Tibial nerve (tissue), 4 donors: Measurements from ENCODE around the gene CD8A. TPM values are rescaled to one million over a fixed set of nuclear protein-coding genes. Genes with fewer than 3 reads are reported as not detected.

ENCODE experiments used
- DNase-seq, 2 donors: peaks; one replicate each; pipeline ENCODE4 v3.0.0-alpha.2; 2019; ENCODE audit warnings: low spot score in 2 of 2
- H3K27ac ChIP-seq, 4 donors: fragments of 200-600 bp; sonication (generic) in 3 of 4; one replicate each; pipeline ENCODE4 v1.5.1; 2017 to 2019; ENCODE audit warnings: mild to moderate bottlenecking in 1 of 4
- H3K27me3 ChIP-seq, 2 donors: fragments of 200-600 bp; sonication (generic) in 1 of 2; one replicate each; pipeline versions ENCODE4 v1.5.1 to v1.6.0; 2017 to 2019
- H3K36me3 ChIP-seq, 3 donors: fragments of 200-600 bp; sonication (generic); one replicate each; pipeline ENCODE4 v1.5.1; 2018 to 2019
- H3K4me1 ChIP-seq, 4 donors: fragments of 200-600 bp; sonication (generic) in 3 of 4; one replicate each; pipeline ENCODE4 v1.5.1; 2017 to 2019
- H3K4me3 ChIP-seq, 4 donors: fragments of 200-600 bp; sonication (generic) in 3 of 4; one replicate each; pipeline ENCODE4 v1.5.1; 2017 to 2019; ENCODE audit warnings: mild to moderate bottlenecking in 1 of 4, moderate library complexity in 1 of 4
- H3K9me3 ChIP-seq, 4 donors: fragments of 200-600 bp; sonication (generic) in 3 of 4; one replicate each; pipeline ENCODE4 v1.5.1; 2017 to 2019
- EP300 ChIP-seq, 2 donors: sonication (generic); formaldehyde crosslinking; IDR thresholded peaks; one replicate each; pipeline ENCODE4 v1.6.1; 2017; ENCODE audit warnings: antibody characterized with exemption in 2 of 2, mild to moderate bottlenecking in 1 of 2
- POLR2A ChIP-seq, 2 donors: fragments of 450-650 bp; IDR thresholded peaks; one replicate each; pipeline ENCODE4 v1.6.1; 2017; ENCODE audit warnings: antibody characterized with exemption in 2 of 2, mild to moderate bottlenecking in 2 of 2, moderate library complexity in 2 of 2
- WGBS, 2 donors: methylation state at CpG; one replicate each; pipeline ENCODE4 v1.1.5; 2018; 5-methylcytosine and 5-hydroxymethylcytosine counted together
- total RNA-seq, 4 donors: library from RNA; depleted of rRNA; stranded (reverse); fragments of >200 nt; gene quantifications; one replicate each; pipeline ENCODE4 v1.1.0, GENCODE V29; 2016
- TF ChIP-seq, protein P1 (sequence below), 5 experiments: fragments of 200-600 bp in 3 of 5; fragments of 450-650 bp in 2 of 5; sonication (generic) in 3 of 5; IDR thresholded peaks; one replicate each; pipeline ENCODE4 v1.5.1; 2016 to 2019; ENCODE audit warnings: antibody characterized with exemption in 5 of 5, mild to moderate bottlenecking in 3 of 5, moderate library complexity in 2 of 5

CD8A gene
- total RNA-seq, 4 donors from 2014 or later = 0.63 to 1.8 (median 1.1) TPM; not detected in 1

DNA sequence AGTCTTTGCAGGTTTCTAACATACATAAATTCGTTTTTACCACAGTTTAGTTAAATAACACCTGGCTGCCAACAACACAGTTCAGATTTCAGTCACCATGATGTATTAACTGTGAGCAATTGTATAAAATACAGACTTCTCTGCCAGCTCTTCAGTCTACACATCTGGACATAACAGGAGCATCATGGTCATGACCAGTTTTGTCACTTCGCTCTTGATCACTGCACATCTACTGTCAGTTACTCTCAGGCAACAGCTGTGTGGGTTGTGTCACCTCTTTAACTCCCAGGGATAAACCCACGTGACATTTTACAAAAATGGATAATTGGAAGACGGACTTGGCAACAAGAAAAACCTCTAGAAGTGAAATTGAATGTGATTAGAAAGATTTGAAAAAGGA is 30.3 kb downstream of the CD8A start:
- no peaks in the 10 kb centered on the region for H3K9me3 ChIP-seq
- no peak overlapping the region for H3K4me3 ChIP-seq
- 93 to 94% methylated on average over 4 of the region's 4 CpGs for WGBS, 2 donors
- no peaks in the 10 kb centered on the region for H3K27me3 ChIP-seq
- peaks cover 0 to 41% (median 3%) of the 10 kb centered on the region in 4 donors for H3K4me1 ChIP-seq
- TF ChIP-seq, protein P1, sequence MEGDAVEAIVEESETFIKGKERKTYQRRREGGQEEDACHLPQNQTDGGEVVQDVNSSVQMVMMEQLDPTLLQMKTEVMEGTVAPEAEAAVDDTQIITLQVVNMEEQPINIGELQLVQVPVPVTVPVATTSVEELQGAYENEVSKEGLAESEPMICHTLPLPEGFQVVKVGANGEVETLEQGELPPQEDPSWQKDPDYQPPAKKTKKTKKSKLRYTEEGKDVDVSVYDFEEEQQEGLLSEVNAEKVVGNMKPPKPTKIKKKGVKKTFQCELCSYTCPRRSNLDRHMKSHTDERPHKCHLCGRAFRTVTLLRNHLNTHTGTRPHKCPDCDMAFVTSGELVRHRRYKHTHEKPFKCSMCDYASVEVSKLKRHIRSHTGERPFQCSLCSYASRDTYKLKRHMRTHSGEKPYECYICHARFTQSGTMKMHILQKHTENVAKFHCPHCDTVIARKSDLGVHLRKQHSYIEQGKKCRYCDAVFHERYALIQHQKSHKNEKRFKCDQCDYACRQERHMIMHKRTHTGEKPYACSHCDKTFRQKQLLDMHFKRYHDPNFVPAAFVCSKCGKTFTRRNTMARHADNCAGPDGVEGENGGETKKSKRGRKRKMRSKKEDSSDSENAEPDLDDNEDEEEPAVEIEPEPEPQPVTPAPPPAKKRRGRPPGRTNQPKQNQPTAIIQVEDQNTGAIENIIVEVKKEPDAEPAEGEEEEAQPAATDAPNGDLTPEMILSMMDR (IDR thresholded peaks at IDR 0.05) = no peak
- no peak for TF ChIP-seq POLR2A (IDR thresholded peaks at IDR 0.05)
- TF ChIP-seq EP300 (IDR thresholded peaks at IDR 0.05) = no peak
- H3K36me3 ChIP-seq = peaks cover 0 to 21% (median 0%) of the 10 kb centered on the region in 3 donors
- H3K27ac ChIP-seq = no peak overlapping the region
- DNase-seq = no peak

DNA sequence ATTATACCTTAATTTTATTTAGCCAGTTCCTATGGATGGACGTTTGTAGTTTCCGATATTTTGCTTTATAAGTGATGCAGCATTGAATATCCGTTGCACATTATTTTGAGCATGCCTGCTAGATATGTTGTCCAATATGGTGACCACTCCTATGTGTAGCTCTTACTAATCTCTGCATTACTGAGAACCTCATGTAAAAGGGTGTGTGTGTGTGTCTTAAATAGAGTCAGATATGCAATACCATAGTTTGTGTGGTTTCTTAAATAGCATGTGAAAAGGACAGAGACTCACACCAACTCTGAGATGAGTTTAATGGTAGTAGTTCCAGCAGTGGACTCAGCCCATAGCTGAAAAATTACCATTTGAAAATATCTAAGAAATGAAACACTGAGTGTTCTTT is 32.3 kb downstream of the CD8A start:
- H3K36me3 ChIP-seq = peaks cover 0 to 21% (median 0%) of the 10 kb centered on the region in 3 donors
- TF ChIP-seq EP300 (IDR thresholded peaks at IDR 0.05) (no peak), POLR2A (IDR thresholded peaks at IDR 0.05) (no peak)
- TF ChIP-seq, protein P1 (IDR thresholded peaks at IDR 0.05) = no peak

DNA sequence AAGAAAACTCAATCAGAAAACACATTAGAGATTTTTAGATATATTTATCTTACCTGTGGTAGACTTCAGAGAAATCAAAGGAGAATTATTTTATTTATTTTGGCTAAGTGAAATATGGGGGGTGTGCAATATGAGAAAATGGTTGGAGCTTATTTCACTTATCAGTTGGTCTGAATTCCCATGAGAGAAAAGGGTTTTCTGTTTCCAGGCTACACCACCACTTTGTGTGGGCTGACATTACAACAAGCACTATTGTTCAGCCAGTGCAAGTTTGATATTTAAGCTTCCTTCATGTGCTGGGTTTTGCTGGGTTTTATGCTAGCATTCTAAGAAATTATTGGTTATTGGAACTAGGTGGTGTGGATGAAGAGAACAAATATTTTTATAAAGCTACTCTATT is 37.1 kb downstream of the CD8A start:
- Histone ChIP-seq H3K4me1 (peaks cover 0 to 44% (median 8%) of the 10 kb centered on the region in 4 donors), H3K9me3 (peaks cover 0 to 19% (median 3%) of the 10 kb centered on the region in 4 donors), H3K27me3 (no peaks in the 10 kb centered on the region), H3K4me3 (no peak overlapping the region), H3K27ac (peak overlapping the region in 3 of 4 donors; percentile 5 to 73 (median 73)), H3K36me3 (peaks cover 0 to 44% (median 0%) of the 10 kb centered on the region in 3 donors)
- TF ChIP-seq POLR2A (IDR thresholded peaks at IDR 0.05) = no peak
- TF ChIP-seq EP300 (IDR thresholded peaks at IDR 0.05) = peak in 1 of 2 donors; percentile 37
- no peak for DNase-seq

More for the DNA sequence above, 32.3 kb downstream of the CD8A start:
- Histone ChIP-seq H3K9me3 (no peaks in the 10 kb centered on the region), H3K27ac (no peak overlapping the region), H3K27me3 (no peaks in the 10 kb centered on the region), H3K4me1 (peaks cover 0 to 42% (median 10%) of the 10 kb centered on the region in 4 donors), H3K4me3 (no peak overlapping the region)
- no peak for DNase-seq
- 93 to 95% methylated on average over 3 of the region's 3 CpGs for WGBS, 2 donors

DNA sequence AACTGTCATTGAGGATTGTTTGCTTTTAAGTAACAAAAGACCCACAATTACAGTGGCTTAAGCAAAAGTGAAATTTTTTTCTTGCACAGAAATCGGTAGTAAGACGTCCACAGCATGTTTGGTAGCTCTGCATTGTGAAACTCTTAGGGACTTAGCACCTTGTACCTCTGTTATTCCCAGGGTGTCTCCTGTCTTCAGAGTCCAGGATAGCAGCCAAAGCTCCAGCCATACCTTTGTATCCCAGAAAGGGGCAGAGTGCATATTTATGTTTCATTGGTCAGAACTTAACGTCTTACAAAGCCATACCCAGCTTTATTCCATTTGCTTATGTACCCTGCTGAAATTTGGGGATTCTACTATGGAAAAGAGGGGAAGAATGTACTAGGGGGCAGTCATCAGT is 37.8 kb downstream of the CD8A start:
- WGBS, 2 donors = 66 to 78% methylated on average over 3 of the region's 3 CpGs
- H3K36me3 ChIP-seq = peaks cover 0 to 44% (median 0%) of the 10 kb centered on the region in 3 donors
- H3K4me1 ChIP-seq = peaks cover 0 to 42% (median 10%) of the 10 kb centered on the region in 4 donors
- no peaks in the 10 kb centered on the region for H3K27me3 ChIP-seq
- no peak overlapping the region for H3K4me3 ChIP-seq
- H3K9me3 ChIP-seq = peaks cover 0 to 19% (median 3%) of the 10 kb centered on the region in 4 donors
- no peak for DNase-seq
- TF ChIP-seq EP300 (IDR thresholded peaks at IDR 0.05) = no peak
- H3K27ac ChIP-seq = peak overlapping the region in 3 of 4 donors; percentile 5 to 73 (median 73)

DNA sequence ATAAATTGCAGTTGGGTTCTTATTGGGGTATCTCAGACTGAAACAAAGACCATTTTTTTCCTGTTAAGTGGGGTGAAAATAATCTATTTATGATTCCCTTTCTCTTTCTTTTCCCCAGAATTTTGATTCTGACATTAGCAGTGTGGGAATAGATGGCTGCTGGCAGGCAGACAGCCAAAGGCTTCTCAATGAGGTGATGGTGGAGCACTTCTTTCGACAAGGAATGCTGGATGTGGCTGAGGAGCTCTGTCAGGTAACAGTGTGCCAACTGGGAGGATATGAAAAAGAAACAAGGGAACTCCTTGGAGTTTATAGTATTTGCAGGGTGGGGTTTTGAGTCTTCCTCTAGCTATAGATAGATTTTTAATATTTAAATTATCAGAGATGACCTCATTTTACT is 38.9 kb downstream of the CD8A start:
- H3K4me3 ChIP-seq = no peak overlapping the region
- H3K9me3 ChIP-seq = peaks cover 0 to 19% (median 3%) of the 10 kb centered on the region in 4 donors
- TF ChIP-seq, protein P1 (IDR thresholded peaks at IDR 0.05) = no peak
- TF ChIP-seq POLR2A (IDR thresholded peaks at IDR 0.05) (no peak), EP300 (IDR thresholded peaks at IDR 0.05) (no peak)
- peaks cover 0 to 50% (median 11%) of the 10 kb centered on the region in 4 donors for H3K4me1 ChIP-seq
- H3K36me3 ChIP-seq = peaks cover 0 to 44% (median 0%) of the 10 kb centered on the region in 3 donors
- H3K27me3 ChIP-seq = no peaks in the 10 kb centered on the region
- no peak for DNase-seq
- H3K27ac ChIP-seq = peak overlapping the region in 1 of 4 donors; percentile 40
- WGBS, 2 donors = 56 to 57% methylated on average over 1 of the region's 1 CpG

DNA sequence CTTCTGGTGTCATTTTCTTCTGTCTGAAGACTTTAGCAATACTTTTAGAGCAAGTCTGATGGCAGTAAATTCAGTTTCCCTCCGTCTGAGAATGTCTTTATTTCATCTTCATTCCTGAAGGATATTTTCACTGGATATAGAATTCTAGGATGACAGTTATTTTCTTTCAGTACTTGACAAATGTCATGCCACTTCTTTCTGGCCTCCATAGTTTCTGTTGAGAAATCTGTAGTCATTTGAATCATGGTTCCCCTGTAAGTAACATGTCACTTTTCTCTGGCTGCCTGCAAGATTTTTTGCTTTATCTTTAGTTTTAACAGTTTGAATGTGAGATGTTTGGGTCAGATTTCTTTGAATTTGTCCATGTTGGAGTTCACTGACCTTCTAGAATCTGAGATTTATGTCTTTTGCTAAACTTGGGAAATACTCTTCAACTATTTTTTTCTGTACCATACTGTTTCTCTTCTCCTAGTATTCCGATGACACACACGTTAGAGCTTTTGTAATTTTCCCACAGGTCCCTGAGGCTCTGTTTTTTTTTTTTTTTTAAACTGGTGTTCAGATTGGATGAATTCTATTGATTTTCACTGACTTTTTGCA is 40.4 kb downstream of the CD8A start:
- 91 to 92% methylated on average over 3 of the region's 3 CpGs for WGBS, 2 donors
- no peak for DNase-seq
- TF ChIP-seq, protein P1 (IDR thresholded peaks at IDR 0.05) = no peak
- no peak for TF ChIP-seq POLR2A (IDR thresholded peaks at IDR 0.05)
- no peak for TF ChIP-seq EP300 (IDR thresholded peaks at IDR 0.05)
- H3K36me3 ChIP-seq = peaks cover 0 to 41% (median 0%) of the 10 kb centered on the region in 3 donors
- no peak overlapping the region for H3K4me3 ChIP-seq
- peaks cover 0 to 19% (median 3%) of the 10 kb centered on the region in 4 donors for H3K9me3 ChIP-seq
- peaks cover 0 to 56% (median 11%) of the 10 kb centered on the region in 4 donors for H3K4me1 ChIP-seq
- no peak overlapping the region for H3K27ac ChIP-seq
- no peaks in the 10 kb centered on the region for H3K27me3 ChIP-seq
